Heart right ventricle (tissue), 16 donors: Measurements from ENCODE around the gene ERRFI1. TPM values are rescaled to one million over a fixed set of nuclear protein-coding genes. Genes with fewer than 3 reads are reported as not detected.

Experiments used
- ATAC-seq, 8 donors: fragments of 200-7000 bp; cut with Tn5 transposase; one replicate each; pipeline ENCODE4 v1.9.1; 2020; ENCODE audit warnings: mild to moderate bottlenecking in 8 of 8, moderate library complexity in 8 of 8, moderate number of reproducible peaks in 1 of 8
- DNase-seq, 2 donors: peaks; one replicate each; pipeline ENCODE4 v3.0.0-alpha.2; 2020
- H3K27ac ChIP-seq, 10 donors: fragments of 200-600 bp; sonication (generic) in 2 of 10; one replicate each; pipeline versions ENCODE4 v1.5.0 to v1.8.0; 2020 to 2022; ENCODE audit warnings: mild to moderate bottlenecking in 3 of 10
- H3K27me3 ChIP-seq, 7 donors: fragments of 200-600 bp; one replicate each; pipeline ENCODE4 v1.8.0; 2021 to 2022; ENCODE audit warnings: mild to moderate bottlenecking in 2 of 7
- H3K36me3 ChIP-seq, 9 donors: fragments of 200-600 bp; sonication (generic) in 1 of 9; one replicate each; pipeline versions ENCODE4 v1.5.0 to v1.8.0; 2020 to 2022; ENCODE audit warnings: mild to moderate bottlenecking in 2 of 9
- H3K4me1 ChIP-seq, 9 donors: fragments of 200-600 bp; sonication (generic) in 1 of 9; one replicate each; pipeline versions ENCODE4 v1.5.0 to v1.8.0; 2020 to 2022; ENCODE audit warnings: mild to moderate bottlenecking in 4 of 9
- H3K4me3 ChIP-seq, 10 donors: fragments of 200-600 bp; sonication (generic) in 2 of 10; one replicate each; pipeline versions ENCODE4 v1.5.0 to v1.8.0; 2020 to 2022; ENCODE audit warnings: mild to moderate bottlenecking in 7 of 10, moderate library complexity in 2 of 10
- H3K9me3 ChIP-seq, 11 donors: fragments of 200-600 bp in 10 of 11; sonication (generic) in 2 of 11; one replicate each; pipeline versions ENCODE4 v1.5.0 to v1.8.0; 2013 to 2022; ENCODE audit warnings: mild to moderate bottlenecking in 2 of 11, control low read depth in 1 of 11, moderate library complexity in 1 of 11
- WGBS, 2 donors: extraction: QIAGEN DNeasy Blood & Tissue Kit; methylation state at CpG; one replicate each; pipeline ENCODE4 v1.1.7; 2013; ENCODE audit warnings: inconsistent platforms in 1 of 2; 5-methylcytosine and 5-hydroxymethylcytosine counted together
- intact Hi-C, 10 donors: fragments of 100-400 bp; cut with DNase I; formaldehyde crosslinking; loops; one replicate each; pipeline versions ENCODE4 v1.11.1 to v1.14.2; 2022
- polyA plus RNA-seq, 2 donors: library from polyadenylated mRNA; stranded (reverse); fragments of 200-250 nt; gene quantifications; one replicate each; pipeline ENCODE4 v1.2.3, GENCODE V29; 2013
- total RNA-seq, 10 donors: library from RNA; stranded (reverse); fragmentation: NEBNext Ultra II Directional in 3 of 10; extraction: Animal tissue kit (Norgen Biotek cat#: 25700) in 3 of 10; gene quantifications; one replicate each; pipeline versions ENCODE4 v1.2.1 to v1.2.4, GENCODE V29; 2021 to 2023
- TF ChIP-seq, protein P1 (sequence below), 9 donors: fragments of 200-600 bp; sonication (generic) in 2 of 9; IDR thresholded peaks; one replicate each; pipeline versions ENCODE4 v1.5.0 to v1.8.0; 2021 to 2022; ENCODE audit warnings: antibody characterized with exemption in 9 of 9, mild to moderate bottlenecking in 5 of 9, moderate library complexity in 1 of 9
- donor health status: Arrhythmogenic right ventricular cardiomyopathy.
- donor health status: ischemic (EF 13 %, LVEDD 7.1; RV severe dilation, severe dysfunction).
- donor health status: healthy with polysubstance abuse.
- donor health status: DM: no; HTN: yes; CAD: no.
- donor health status: DM: no; HTN: no; CAD: no.
- donor health status: ischemic (EF 25% LVEDD 6.9; RV normal size, moderate dysfunction).
- donor health status: ischemic (EF 25% LVEDD 5.7; RV mildly dilated, moderate dysfunction).
- donor health status: healthy.
- donor health status: DM: yes; HTN: yes; CAD: no.
- donor health status: Ischemic cardiomyopathy.
- donor health status: ischemic (EF 35%, LVEDD 5.7; RV mildly dilated, moderate dysfunction).
- donor health status: nonischemic (EF 11% LVEDD 7.7; RV severe dilation, severe dysfunction).
- donor health status: DM: yes; HTN: yes; CAD: no.
- donor health status: PGD.
- donor health status: ischemic (EF 29% LVEDD 5.4; RV normal size, mild dysfunction).
- donor health status: nonischemic (EF 23%, LVEDD 6.1; RV moderate dilation, normal function).

The ERRFI1 gene
- total and polyA plus RNA-seq, 12 donors = 5.8 to 17.5 (median 10.0) TPM

- ATAC-seq (no peak), DNase-seq (no peak)
- Histone ChIP-seq H3K9me3 (no peaks in the 10 kb centered on the region), H3K27ac (no peak overlapping the region), H3K4me3 (no peak overlapping the region), H3K36me3 (peaks cover 0 to 4% (median 0%) of the 10 kb centered on the region in 9 donors), H3K4me1 (peaks cover 4 to 25% (median 21%) of the 10 kb centered on the region in 9 donors), H3K27me3 (no peaks in the 10 kb centered on the region)
- WGBS, 2 donors = 92 to 97% methylated on average over 4 of the region's 4 CpGs
- intact Hi-C loops = no loop called here
- TF ChIP-seq, protein P1, sequence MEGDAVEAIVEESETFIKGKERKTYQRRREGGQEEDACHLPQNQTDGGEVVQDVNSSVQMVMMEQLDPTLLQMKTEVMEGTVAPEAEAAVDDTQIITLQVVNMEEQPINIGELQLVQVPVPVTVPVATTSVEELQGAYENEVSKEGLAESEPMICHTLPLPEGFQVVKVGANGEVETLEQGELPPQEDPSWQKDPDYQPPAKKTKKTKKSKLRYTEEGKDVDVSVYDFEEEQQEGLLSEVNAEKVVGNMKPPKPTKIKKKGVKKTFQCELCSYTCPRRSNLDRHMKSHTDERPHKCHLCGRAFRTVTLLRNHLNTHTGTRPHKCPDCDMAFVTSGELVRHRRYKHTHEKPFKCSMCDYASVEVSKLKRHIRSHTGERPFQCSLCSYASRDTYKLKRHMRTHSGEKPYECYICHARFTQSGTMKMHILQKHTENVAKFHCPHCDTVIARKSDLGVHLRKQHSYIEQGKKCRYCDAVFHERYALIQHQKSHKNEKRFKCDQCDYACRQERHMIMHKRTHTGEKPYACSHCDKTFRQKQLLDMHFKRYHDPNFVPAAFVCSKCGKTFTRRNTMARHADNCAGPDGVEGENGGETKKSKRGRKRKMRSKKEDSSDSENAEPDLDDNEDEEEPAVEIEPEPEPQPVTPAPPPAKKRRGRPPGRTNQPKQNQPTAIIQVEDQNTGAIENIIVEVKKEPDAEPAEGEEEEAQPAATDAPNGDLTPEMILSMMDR (IDR thresholded peaks at IDR 0.05) = no peak
Measured at GRCh38 chr1:8002921-8003320, 23.2 kb downstream of the ERRFI1 start.

GRCh38 chr1:8002329-8002910, 23.7 kb downstream of the ERRFI1 start:
- no peak for DNase-seq
- intact Hi-C loops = no loop called here
- no peak overlapping the region for H3K4me3 ChIP-seq
- H3K27ac ChIP-seq = no peak overlapping the region
- no peaks in the 10 kb centered on the region for H3K9me3 ChIP-seq
- H3K27me3 ChIP-seq = no peaks in the 10 kb centered on the region
- TF ChIP-seq, protein P1 (IDR thresholded peaks at IDR 0.05) = no peak
- ATAC-seq = no peak
- WGBS, 2 donors = 96 to 97% methylated on average over 6 of the region's 6 CpGs
- H3K36me3 ChIP-seq = peaks cover 0 to 4% (median 0%) of the 10 kb centered on the region in 9 donors
- peaks cover 4 to 25% (median 21%) of the 10 kb centered on the region in 9 donors for H3K4me1 ChIP-seq

DNA sequence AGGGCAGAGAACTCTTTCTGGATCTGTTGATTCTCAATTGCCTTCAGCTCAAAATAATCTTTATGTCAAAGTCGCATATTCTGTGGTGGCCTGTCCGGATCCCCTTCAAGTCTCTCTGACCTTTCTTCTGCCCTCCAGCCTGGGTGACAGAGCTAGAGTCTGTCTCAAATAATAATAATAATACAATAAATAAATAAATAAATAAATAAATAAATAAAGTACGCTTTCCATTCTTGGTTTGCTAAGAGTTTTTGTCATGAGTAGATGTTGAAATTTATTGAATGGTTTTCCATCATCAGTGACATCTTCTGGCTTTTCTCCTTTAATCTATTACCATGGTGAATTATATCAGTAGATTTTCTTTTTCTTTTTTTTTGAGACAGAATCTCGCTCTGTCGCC, 30.7 kb downstream of the ERRFI1 start:
- 97% methylated on average over 5 of the region's 5 CpGs for WGBS, 2 donors
- Histone ChIP-seq H3K4me1 (no peaks in the 10 kb centered on the region), H3K36me3 (no peaks in the 10 kb centered on the region), H3K9me3 (no peaks in the 10 kb centered on the region), H3K4me3 (no peak overlapping the region), H3K27me3 (no peaks in the 10 kb centered on the region), H3K27ac (no peak overlapping the region)
- intact Hi-C loops = no loop called here
- no peak for DNase-seq
- TF ChIP-seq, protein P1 (IDR thresholded peaks at IDR 0.05) = no peak
- no peak for ATAC-seq

GRCh38 chr1:7994827-7995226, 31.3 kb downstream of the ERRFI1 start:
- H3K4me1 ChIP-seq = no peaks in the 10 kb centered on the region
- DNase-seq (no peak), ATAC-seq (no peak)
- H3K27me3 ChIP-seq = no peaks in the 10 kb centered on the region
- intact Hi-C loops = no loop called here
- 96 to 100% methylated on average over 1 of the region's 1 CpG for WGBS, 2 donors
- no peak overlapping the region for H3K27ac ChIP-seq
- no peak overlapping the region for H3K4me3 ChIP-seq
- TF ChIP-seq, protein P1 (IDR thresholded peaks at IDR 0.05) = no peak
- H3K9me3 ChIP-seq = no peaks in the 10 kb centered on the region
- H3K36me3 ChIP-seq = no peaks in the 10 kb centered on the region
